Liver (tissue), 9 donors: ENCODE data around the gene PYDC2. TPM values are rescaled to one million over a fixed set of nuclear protein-coding genes. Genes with fewer than 3 reads are reported as not detected.

Experiments used
- DNase-seq: peaks from one replicate; pipeline ENCODE4 v3.0.0-alpha.2; 2017; ENCODE audit warnings: low spot score
- H3K27ac ChIP-seq, 2 donors: one replicate each; pipeline ENCODE4 v1.7.0; 2013; ENCODE audit warnings: inconsistent platforms in 2 of 2, low read length in 2 of 2, control low read depth in 1 of 2, low read depth in 1 of 2, mild to moderate bottlenecking in 1 of 2
- H3K27me3 ChIP-seq, 4 donors: one replicate each; pipeline versions ENCODE4 v1.6.1 to v1.7.0; 2013; ENCODE audit warnings: low read length in 3 of 4, inconsistent platforms in 1 of 4, mild to moderate bottlenecking in 1 of 4, moderate library complexity in 1 of 4; ENCODE audit not compliant: control insufficient read depth in 4 of 4, insufficient read depth in 4 of 4
- H3K36me3 ChIP-seq, 4 donors: one replicate each; pipeline versions ENCODE4 v1.6.1 to v1.7.0; 2013; ENCODE audit warnings: low read length in 3 of 4, mild to moderate bottlenecking in 3 of 4, low read depth in 1 of 4, moderate library complexity in 1 of 4; ENCODE audit not compliant: control insufficient read depth in 4 of 4, insufficient read depth in 3 of 4
- H3K4me1 ChIP-seq, 4 donors: one replicate each; pipeline versions ENCODE4 v1.6.1 to v1.7.0; 2013; ENCODE audit warnings: low read length in 3 of 4, mild to moderate bottlenecking in 3 of 4, moderate library complexity in 1 of 4; ENCODE audit not compliant: control insufficient read depth in 4 of 4, insufficient read depth in 4 of 4
- H3K4me3 ChIP-seq, 3 donors: one replicate each; pipeline versions ENCODE4 v1.6.1 to v1.7.0; 2013; ENCODE audit warnings: low read length in 3 of 3, control low read depth in 1 of 3, low read depth in 1 of 3, mild to moderate bottlenecking in 1 of 3
- H3K9ac ChIP-seq, 2 donors: one replicate each; pipeline ENCODE4 v1.7.0; 2013; ENCODE audit warnings: low read length in 2 of 2, mild to moderate bottlenecking in 2 of 2, moderate library complexity in 2 of 2, control low read depth in 1 of 2, low read depth in 1 of 2
- H3K9me3 ChIP-seq, 4 donors: one replicate each; pipeline versions ENCODE4 v1.6.1 to v1.7.0; 2013; ENCODE audit warnings: low read length in 3 of 4; ENCODE audit not compliant: control insufficient read depth in 4 of 4
- EGR1 ChIP-seq, 2 donors: IDR thresholded peaks; 2 replicates each; pipeline ENCODE4 v1.6.1; 2016 to 2018; ENCODE audit warnings: antibody characterized with exemption in 2 of 2, low read depth in 2 of 2
- FOXA1 ChIP-seq: IDR thresholded peaks from 2 replicates; pipeline ENCODE4 v1.6.1; 2016; ENCODE audit warnings: antibody characterized with exemption
- FOXA2 ChIP-seq: IDR thresholded peaks from 2 replicates; pipeline ENCODE4 v1.6.1; 2016; ENCODE audit warnings: antibody characterized with exemption
- GABPA ChIP-seq, 2 donors: IDR thresholded peaks in 1 of 2; conservative IDR thresholded peaks in 1 of 2; 2 replicates each; pipeline ENCODE4 v1.6.1; 2016; ENCODE audit warnings: antibody characterized with exemption in 2 of 2, mild to moderate bottlenecking in 1 of 2, moderate library complexity in 1 of 2
- HNF4A ChIP-seq, 2 donors: conservative IDR thresholded peaks; 2 replicates each; pipeline ENCODE4 v1.6.1; 2016; ENCODE audit warnings: antibody characterized with exemption in 2 of 2, mild to moderate bottlenecking in 2 of 2
- HNF4G ChIP-seq: IDR thresholded peaks from 2 replicates; pipeline ENCODE4 v1.6.1; 2016; ENCODE audit warnings: antibody characterized with exemption
- JUND ChIP-seq, 2 donors: IDR thresholded peaks; 2 replicates each; pipeline ENCODE4 v1.6.1; 2016; ENCODE audit warnings: antibody characterized with exemption in 2 of 2
- NR2F2 ChIP-seq: IDR thresholded peaks from 2 replicates; pipeline ENCODE4 v1.6.1; 2016; ENCODE audit warnings: antibody characterized with exemption
- RAD21 ChIP-seq, 2 donors: IDR thresholded peaks; 2 replicates each; pipeline ENCODE4 v1.6.1; 2016; ENCODE audit warnings: antibody characterized with exemption in 2 of 2, mild to moderate bottlenecking in 2 of 2
- RXRA ChIP-seq, 2 donors: IDR thresholded peaks; 2 replicates each; pipeline ENCODE4 v1.6.1; 2017 to 2018; ENCODE audit warnings: antibody characterized with exemption in 2 of 2, mild to moderate bottlenecking in 1 of 2
- SP1 ChIP-seq: IDR thresholded peaks from 2 replicates; pipeline ENCODE4 v1.6.1; 2018; ENCODE audit warnings: antibody characterized with exemption, mild to moderate bottlenecking
- TAF1 ChIP-seq: conservative IDR thresholded peaks from 2 replicates; pipeline ENCODE4 v1.6.1; 2016; ENCODE audit warnings: antibody characterized with exemption, mild to moderate bottlenecking
- YY1 ChIP-seq: IDR thresholded peaks from 2 replicates; pipeline ENCODE4 v1.6.1; 2016; ENCODE audit warnings: antibody characterized with exemption, mild to moderate bottlenecking
- WGBS: extraction: QIAGEN DNeasy Blood & Tissue Kit; methylation state at CpG from one replicate; pipeline ENCODE4 v1.1.7; 2013; 5-methylcytosine and 5-hydroxymethylcytosine counted together
- polyA plus RNA-seq, 2 donors: library from polyadenylated mRNA; stranded (reverse) in 1 of 2; unstranded in 1 of 2; fragments of 200-250 nt in 1 of 2; fragments of >200 nt in 1 of 2; fragmentation: Nextera tagmentation in 1 of 2; extraction: Ambion mirVana in 1 of 2; gene quantifications; one replicate each; pipeline versions ENCODE4 v1.2.1 to v1.2.3, GENCODE V29; 2013 to 2015
- total RNA-seq, 2 donors: library from RNA; depleted of rRNA; stranded (reverse); fragments of >200 nt; gene quantifications; one replicate each; pipeline ENCODE4 v1.2.3, GENCODE V29; 2014
- TF ChIP-seq, protein P1 (sequence below): IDR thresholded peaks from 2 replicates; pipeline ENCODE4 v1.6.1; 2016; ENCODE audit warnings: antibody characterized with exemption
- TF ChIP-seq, protein P2 (sequence below): IDR thresholded peaks from 2 replicates; pipeline ENCODE4 v1.6.1; 2016; ENCODE audit warnings: antibody characterized with exemption
- TF ChIP-seq, protein P3 (sequence below): fragments of 150-350 bp; IDR thresholded peaks from 2 replicates; pipeline ENCODE4 v1.5.1; 2017; ENCODE audit warnings: improper control_type of control experiment, low read depth, low read length; ENCODE audit not compliant: missing input control
- TF ChIP-seq, protein P4 (sequence below): IDR thresholded peaks from 2 replicates; pipeline ENCODE4 v1.6.1; 2016; ENCODE audit warnings: antibody characterized with exemption, mild to moderate bottlenecking
- TF ChIP-seq, protein P5 (sequence below): IDR thresholded peaks from 2 replicates; pipeline ENCODE4 v1.6.1; 2016; ENCODE audit warnings: antibody characterized with exemption
- donor health status: healthy.
- donor health status: healthy.
- donor health status: healthy.
- donor health status: healthy.
- donor health status: healthy.

Gene PYDC2
- total and polyA plus RNA-seq, 4 donors: not detected

DNA sequence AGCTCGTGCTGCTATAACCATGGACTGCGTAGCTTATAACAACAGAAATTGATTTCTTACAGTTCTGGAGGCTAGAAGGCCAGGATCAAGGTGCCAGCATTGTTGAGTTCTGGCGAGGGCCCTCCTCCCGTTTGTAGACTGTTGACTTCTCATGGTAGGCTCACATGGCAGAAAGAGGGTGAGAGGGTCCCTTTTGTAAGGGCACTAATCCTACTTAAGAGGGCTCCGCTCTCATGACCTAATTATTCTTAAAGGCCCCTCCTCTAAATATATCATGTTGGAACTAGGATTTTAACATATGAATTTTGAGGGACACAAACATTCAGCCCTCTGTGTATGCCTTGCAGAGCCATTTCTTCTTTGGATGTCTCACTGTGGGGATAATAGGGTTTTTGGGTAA lies 28.8 kb upstream of the PYDC2 start:
- no peaks in the 10 kb centered on the region for H3K36me3 ChIP-seq
- TF ChIP-seq RAD21 (IDR thresholded peaks at IDR 0.05) (no peak), YY1 (no peak), FOXA1 (no peak), SP1 (no peak), FOXA2 (no peak), JUND (IDR thresholded peaks at IDR 0.05) (no peak), HNF4G (no peak)
- DNase-seq: no peak
- no peaks in the 10 kb centered on the region for H3K9me3 ChIP-seq
- no peak overlapping the region for H3K4me3 ChIP-seq
- H3K27me3 ChIP-seq: no peaks in the 10 kb centered on the region
- H3K27ac ChIP-seq: peak overlapping the region in 1 of 2 donors; percentile 27
- H3K4me1 ChIP-seq: peaks cover 2 to 24% (median 11%) of the 10 kb centered on the region in 4 donors
- no peak overlapping the region for H3K9ac ChIP-seq
- WGBS: 60% methylated on average over 5 of the region's 5 CpGs

DNA sequence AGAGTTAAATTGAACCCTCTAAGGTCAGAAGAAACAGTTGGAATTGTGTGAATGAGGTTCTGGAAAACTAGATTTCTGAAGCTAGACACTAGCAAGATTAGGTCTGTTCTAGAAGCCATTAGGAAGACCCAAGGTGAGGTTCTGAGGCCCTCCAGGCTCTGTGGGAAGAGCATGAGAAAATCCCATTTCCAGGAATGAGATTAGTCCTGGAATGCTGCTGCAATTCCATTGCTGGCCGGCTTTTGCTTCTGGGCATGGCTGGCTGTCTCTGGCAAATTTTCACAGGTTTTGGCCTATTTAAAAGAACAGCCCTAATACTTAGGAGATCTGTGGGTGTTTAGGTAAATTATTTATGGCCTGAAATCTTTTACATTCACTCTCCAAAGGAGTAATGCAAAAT lies 26.9 kb upstream of the PYDC2 start:
- DNase-seq: no peak
- no peak overlapping the region for H3K27ac ChIP-seq
- H3K36me3 ChIP-seq: no peaks in the 10 kb centered on the region
- 34% methylated on average over 1 of the region's 1 CpG for WGBS
- no peak overlapping the region for H3K4me3 ChIP-seq
- H3K9me3 ChIP-seq: no peaks in the 10 kb centered on the region
- peaks cover 2 to 24% (median 11%) of the 10 kb centered on the region in 4 donors for H3K4me1 ChIP-seq
- no peak overlapping the region for H3K9ac ChIP-seq
- TF ChIP-seq NR2F2: no peak
- TF ChIP-seq, protein P1, sequence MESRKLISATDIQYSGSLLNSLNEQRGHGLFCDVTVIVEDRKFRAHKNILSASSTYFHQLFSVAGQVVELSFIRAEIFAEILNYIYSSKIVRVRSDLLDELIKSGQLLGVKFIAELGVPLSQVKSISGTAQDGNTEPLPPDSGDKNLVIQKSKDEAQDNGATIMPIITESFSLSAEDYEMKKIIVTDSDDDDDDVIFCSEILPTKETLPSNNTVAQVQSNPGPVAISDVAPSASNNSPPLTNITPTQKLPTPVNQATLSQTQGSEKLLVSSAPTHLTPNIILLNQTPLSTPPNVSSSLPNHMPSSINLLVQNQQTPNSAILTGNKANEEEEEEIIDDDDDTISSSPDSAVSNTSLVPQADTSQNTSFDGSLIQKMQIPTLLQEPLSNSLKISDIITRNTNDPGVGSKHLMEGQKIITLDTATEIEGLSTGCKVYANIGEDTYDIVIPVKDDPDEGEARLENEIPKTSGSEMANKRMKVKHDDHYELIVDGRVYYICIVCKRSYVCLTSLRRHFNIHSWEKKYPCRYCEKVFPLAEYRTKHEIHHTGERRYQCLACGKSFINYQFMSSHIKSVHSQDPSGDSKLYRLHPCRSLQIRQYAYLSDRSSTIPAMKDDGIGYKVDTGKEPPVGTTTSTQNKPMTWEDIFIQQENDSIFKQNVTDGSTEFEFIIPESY: no peak
- TF ChIP-seq HNF4G: no peak
- no peak for TF ChIP-seq HNF4A (conservative IDR thresholded peaks at IDR 0.05)
- no peak for TF ChIP-seq FOXA2
- TF ChIP-seq SP1: no peak
- TF ChIP-seq FOXA1: no peak
- TF ChIP-seq RXRA (IDR thresholded peaks at IDR 0.05): no peak
- TF ChIP-seq RAD21 (IDR thresholded peaks at IDR 0.05): peak in 1 of 2 donors; percentile 31
- TF ChIP-seq GABPA (IDR thresholded peaks at IDR 0.05 in 1 of 2, conservative IDR thresholded peaks at IDR 0.05 in 1 of 2): no peak
- TF ChIP-seq, protein P2, sequence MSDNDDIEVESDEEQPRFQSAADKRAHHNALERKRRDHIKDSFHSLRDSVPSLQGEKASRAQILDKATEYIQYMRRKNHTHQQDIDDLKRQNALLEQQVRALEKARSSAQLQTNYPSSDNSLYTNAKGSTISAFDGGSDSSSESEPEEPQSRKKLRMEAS: no peak
- TF ChIP-seq, protein P3, sequence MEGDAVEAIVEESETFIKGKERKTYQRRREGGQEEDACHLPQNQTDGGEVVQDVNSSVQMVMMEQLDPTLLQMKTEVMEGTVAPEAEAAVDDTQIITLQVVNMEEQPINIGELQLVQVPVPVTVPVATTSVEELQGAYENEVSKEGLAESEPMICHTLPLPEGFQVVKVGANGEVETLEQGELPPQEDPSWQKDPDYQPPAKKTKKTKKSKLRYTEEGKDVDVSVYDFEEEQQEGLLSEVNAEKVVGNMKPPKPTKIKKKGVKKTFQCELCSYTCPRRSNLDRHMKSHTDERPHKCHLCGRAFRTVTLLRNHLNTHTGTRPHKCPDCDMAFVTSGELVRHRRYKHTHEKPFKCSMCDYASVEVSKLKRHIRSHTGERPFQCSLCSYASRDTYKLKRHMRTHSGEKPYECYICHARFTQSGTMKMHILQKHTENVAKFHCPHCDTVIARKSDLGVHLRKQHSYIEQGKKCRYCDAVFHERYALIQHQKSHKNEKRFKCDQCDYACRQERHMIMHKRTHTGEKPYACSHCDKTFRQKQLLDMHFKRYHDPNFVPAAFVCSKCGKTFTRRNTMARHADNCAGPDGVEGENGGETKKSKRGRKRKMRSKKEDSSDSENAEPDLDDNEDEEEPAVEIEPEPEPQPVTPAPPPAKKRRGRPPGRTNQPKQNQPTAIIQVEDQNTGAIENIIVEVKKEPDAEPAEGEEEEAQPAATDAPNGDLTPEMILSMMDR: peak; percentile 10
- TF ChIP-seq, protein P4, sequence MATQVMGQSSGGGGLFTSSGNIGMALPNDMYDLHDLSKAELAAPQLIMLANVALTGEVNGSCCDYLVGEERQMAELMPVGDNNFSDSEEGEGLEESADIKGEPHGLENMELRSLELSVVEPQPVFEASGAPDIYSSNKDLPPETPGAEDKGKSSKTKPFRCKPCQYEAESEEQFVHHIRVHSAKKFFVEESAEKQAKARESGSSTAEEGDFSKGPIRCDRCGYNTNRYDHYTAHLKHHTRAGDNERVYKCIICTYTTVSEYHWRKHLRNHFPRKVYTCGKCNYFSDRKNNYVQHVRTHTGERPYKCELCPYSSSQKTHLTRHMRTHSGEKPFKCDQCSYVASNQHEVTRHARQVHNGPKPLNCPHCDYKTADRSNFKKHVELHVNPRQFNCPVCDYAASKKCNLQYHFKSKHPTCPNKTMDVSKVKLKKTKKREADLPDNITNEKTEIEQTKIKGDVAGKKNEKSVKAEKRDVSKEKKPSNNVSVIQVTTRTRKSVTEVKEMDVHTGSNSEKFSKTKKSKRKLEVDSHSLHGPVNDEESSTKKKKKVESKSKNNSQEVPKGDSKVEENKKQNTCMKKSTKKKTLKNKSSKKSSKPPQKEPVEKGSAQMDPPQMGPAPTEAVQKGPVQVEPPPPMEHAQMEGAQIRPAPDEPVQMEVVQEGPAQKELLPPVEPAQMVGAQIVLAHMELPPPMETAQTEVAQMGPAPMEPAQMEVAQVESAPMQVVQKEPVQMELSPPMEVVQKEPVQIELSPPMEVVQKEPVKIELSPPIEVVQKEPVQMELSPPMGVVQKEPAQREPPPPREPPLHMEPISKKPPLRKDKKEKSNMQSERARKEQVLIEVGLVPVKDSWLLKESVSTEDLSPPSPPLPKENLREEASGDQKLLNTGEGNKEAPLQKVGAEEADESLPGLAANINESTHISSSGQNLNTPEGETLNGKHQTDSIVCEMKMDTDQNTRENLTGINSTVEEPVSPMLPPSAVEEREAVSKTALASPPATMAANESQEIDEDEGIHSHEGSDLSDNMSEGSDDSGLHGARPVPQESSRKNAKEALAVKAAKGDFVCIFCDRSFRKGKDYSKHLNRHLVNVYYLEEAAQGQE: no peak
- TF ChIP-seq TAF1: no peak
- no peak for TF ChIP-seq JUND (IDR thresholded peaks at IDR 0.05)
- TF ChIP-seq EGR1 (IDR thresholded peaks at IDR 0.05; ENCODE audit: low read depth in 2 of 2): no peak
- TF ChIP-seq YY1: peak; percentile 13
- TF ChIP-seq, protein P5, sequence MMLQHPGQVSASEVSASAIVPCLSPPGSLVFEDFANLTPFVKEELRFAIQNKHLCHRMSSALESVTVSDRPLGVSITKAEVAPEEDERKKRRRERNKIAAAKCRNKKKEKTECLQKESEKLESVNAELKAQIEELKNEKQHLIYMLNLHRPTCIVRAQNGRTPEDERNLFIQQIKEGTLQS: no peak
- no peaks in the 10 kb centered on the region for H3K27me3 ChIP-seq
